Body of pancreas (tissue), 4 donors: ENCODE measurements around the gene SENP7. TPM values are rescaled to one million over a fixed set of nuclear protein-coding genes. Genes with fewer than 3 reads are reported as not detected.
A peak's percentile ranks its signal among the peaks of the same experiment; 100 is the strongest.

Source experiments
- ATAC-seq: fragments of 150-250 bp; one replicate; pipeline ENCODE4 v1.9.1; 2016
- DNase-seq, 4 donors: peaks; one replicate each; pipeline ENCODE4 v3.0.0-alpha.2; 2019
- H3K27ac ChIP-seq, 4 donors: fragments of 200-600 bp; sonication (generic); 1 replicate in 3 of 4; 2 replicates in 1 of 4; pipeline versions ENCODE4 v1.5.1 to v1.6.1; 2016 to 2019; ENCODE audit warnings: mild to moderate bottlenecking in 1 of 4, mixed read lengths in 1 of 4, moderate library complexity in 1 of 4
- H3K27me3 ChIP-seq, 2 donors: fragments of 200-600 bp; sonication (generic); one replicate each; pipeline ENCODE4 v1.6.0; 2016; ENCODE audit warnings: mild to moderate bottlenecking in 1 of 2
- H3K36me3 ChIP-seq, 2 donors: fragments of 200-600 bp; sonication (generic); replicated peaks in 1 of 2; 2 replicates each; pipeline ENCODE4 v1.5.1; 2016; ENCODE audit warnings: low read depth in 2 of 2; ENCODE audit not compliant: insufficient read depth in 1 of 2
- H3K4me1 ChIP-seq: fragments of 200-600 bp; sonication (generic); one replicate; pipeline ENCODE4 v1.6.0; 2016
- H3K4me3 ChIP-seq, 2 donors: fragments of 200-600 bp; sonication (generic); 1 replicate in 1 of 2; 2 replicates in 1 of 2; pipeline ENCODE4 v1.5.1; 2016 to 2019
- H3K9me3 ChIP-seq, 3 donors: fragments of 200-600 bp; sonication (generic); 1 replicate in 2 of 3; 2 replicates in 1 of 3; pipeline ENCODE4 v1.5.1; 2016
- CTCF ChIP-seq, 7 experiments: fragments of 450-650 bp in 4 of 7; fragments of 200-600 bp in 3 of 7; sonication (generic) in 3 of 7; IDR thresholded peaks; one replicate each; pipeline ENCODE4 v1.5.1; 2016 to 2019; ENCODE audit warnings: antibody characterized with exemption in 7 of 7
- POLR2A ChIP-seq, 3 donors: fragments of 450-650 bp; IDR thresholded peaks; one replicate each; pipeline ENCODE4 v1.6.1; 2016; ENCODE audit warnings: antibody characterized with exemption in 3 of 3, mild to moderate bottlenecking in 2 of 3
- WGBS, 2 donors: methylation state at CpG; one replicate each; pipeline ENCODE4 v1.1.5; 2017; 5-methylcytosine and 5-hydroxymethylcytosine counted together
- intact Hi-C: fragments of 100-400 bp; cut with DNase I; formaldehyde crosslinking; loops from one replicate; pipeline ENCODE4 v1.15.1; 2023
- total RNA-seq, 2 donors: library from RNA; depleted of rRNA; stranded (reverse); fragments of >200 nt; gene quantifications; one replicate each; pipeline ENCODE4 v1.1.0, GENCODE V29; 2016

Gene SENP7
- total RNA-seq, 2 donors from 2014 or later: 23.1 to 23.4 TPM

GRCh38 chr3:101513419-101513986, 491 bp upstream of the SENP7 start:
- Histone ChIP-seq H3K4me3 (peak overlapping the region; percentile 75 to 95), H3K27me3 (no peaks in the 10 kb centered on the region), H3K4me1 (peaks cover 13% of the 10 kb centered on the region), H3K27ac (peak overlapping the region; percentile 54 to 98 (median 89)), H3K9me3 (no peaks in the 10 kb centered on the region), H3K36me3 (no peaks in the 10 kb centered on the region)
- 7 to 9% methylated on average over 12 of the region's 12 CpGs for WGBS, 2 donors
- DNase-seq (no peak), ATAC-seq (peak; percentile 69)
- intact Hi-C loops: no loop called here
- TF ChIP-seq CTCF (IDR thresholded peaks at IDR 0.05) (no peak), POLR2A (IDR thresholded peaks at IDR 0.05) (peak in 1 of 3 donors; percentile 3)

- Histone ChIP-seq H3K36me3 (no peaks in the 10 kb centered on the region), H3K27me3 (no peaks in the 10 kb centered on the region), H3K4me3 (peak overlapping the region; percentile 75 to 95), H3K27ac (peak overlapping the region; percentile 54 to 98 (median 89)), H3K9me3 (no peaks in the 10 kb centered on the region), H3K4me1 (peaks cover 13% of the 10 kb centered on the region)
- peak; percentile 52 for ATAC-seq
- WGBS, 2 donors: 1 to 2% methylated on average over 9 of the region's 9 CpGs
- intact Hi-C loops: no loop called here
- DNase-seq: no peak
- TF ChIP-seq POLR2A (IDR thresholded peaks at IDR 0.05) (no peak), CTCF (IDR thresholded peaks at IDR 0.05) (no peak)
Measured at GRCh38 chr3:101512396-101512645, 691 bp downstream of the SENP7 start.

- H3K36me3 ChIP-seq: no peaks in the 10 kb centered on the region
- intact Hi-C loops: no loop called here
- WGBS, 2 donors: 77 to 90% methylated on average over 3 of the region's 3 CpGs
- peaks cover 13% of the 10 kb centered on the region for H3K4me1 ChIP-seq
- no peak overlapping the region for H3K4me3 ChIP-seq
- no peak for DNase-seq
- no peaks in the 10 kb centered on the region for H3K27me3 ChIP-seq
- no peaks in the 10 kb centered on the region for H3K9me3 ChIP-seq
- TF ChIP-seq POLR2A (IDR thresholded peaks at IDR 0.05) (no peak), CTCF (IDR thresholded peaks at IDR 0.05) (no peak)
- no peak for ATAC-seq
- H3K27ac ChIP-seq: no peak overlapping the region
Measured at GRCh38 chr3:101509811-101510210, 3.2 kb downstream of the SENP7 start.

- 70 to 80% methylated on average over 3 of the region's 3 CpGs for WGBS, 2 donors
- intact Hi-C loops: no loop called here
- no peak overlapping the region for H3K4me3 ChIP-seq
- ATAC-seq (no peak), DNase-seq (no peak)
- no peak for TF ChIP-seq POLR2A (IDR thresholded peaks at IDR 0.05)
- no peak for TF ChIP-seq CTCF (IDR thresholded peaks at IDR 0.05)
- no peaks in the 10 kb centered on the region for H3K36me3 ChIP-seq
- no peak overlapping the region for H3K27ac ChIP-seq
- H3K4me1 ChIP-seq: peaks cover 13% of the 10 kb centered on the region
- no peaks in the 10 kb centered on the region for H3K27me3 ChIP-seq
- H3K9me3 ChIP-seq: no peaks in the 10 kb centered on the region
Measured at GRCh38 chr3:101509281-101509680, 3.7 kb downstream of the SENP7 start.

- H3K36me3 ChIP-seq: no peaks in the 10 kb centered on the region
- DNase-seq: no peak
- ATAC-seq: no peak
- H3K9me3 ChIP-seq: no peaks in the 10 kb centered on the region
- no peak overlapping the region for H3K27ac ChIP-seq
- H3K4me3 ChIP-seq: no peak overlapping the region
- H3K27me3 ChIP-seq: no peaks in the 10 kb centered on the region
- intact Hi-C loops: no loop called here
- TF ChIP-seq CTCF (IDR thresholded peaks at IDR 0.05) (no peak), POLR2A (IDR thresholded peaks at IDR 0.05) (no peak)
- WGBS, 2 donors: 77 to 79% methylated on average over 3 of the region's 3 CpGs
- no peaks in the 10 kb centered on the region for H3K4me1 ChIP-seq
Measured at GRCh38 chr3:101501783-101502182, 11.2 kb downstream of the SENP7 start.
